M059J (cell line): ENCODE results near the gene TGIF2. TPM values are rescaled to one million over a fixed set of nuclear protein-coding genes. Genes with fewer than 3 reads are reported as not detected.

Source experiments
- DNase-seq: peaks from one replicate; pipeline ENCODE4 v3.0.0-alpha.2; 2012; ENCODE audit warnings: low read depth
- total RNA-seq: library from RNA; depleted of rRNA; stranded (reverse); fragments of >200 nt; shearing (Covaris generic); gene quantifications from 2 replicates; pipeline ENCODE4 v1.2.3, GENCODE V29; 2014; rRNA removed

TGIF2 gene
- 15.4 and 23.9 TPM in 2 replicates for total RNA-seq

GRCh38 chr20:36573103-36573797 lies at the start of gene TGIF2:
Gene TGIF2, plus strand, starts transcription at chr20:36573597. Its CDS starts 5,178 bp downstream, at chr20:36578775.
- DNase-seq, result peak; percentile 82

GRCh38 chr20:36525620-36526365 lies 47.6 kb upstream of the TGIF2 start:
- DNase-seq, result no peak

GRCh38 chr20:36526521-36527011 lies 46.8 kb upstream of the TGIF2 start:
- DNase-seq, result no peak

- DNase-seq, result peak; percentile 35
Measured at GRCh38 chr20:36527331-36528125, 45.9 kb upstream of the TGIF2 start.

DNA sequence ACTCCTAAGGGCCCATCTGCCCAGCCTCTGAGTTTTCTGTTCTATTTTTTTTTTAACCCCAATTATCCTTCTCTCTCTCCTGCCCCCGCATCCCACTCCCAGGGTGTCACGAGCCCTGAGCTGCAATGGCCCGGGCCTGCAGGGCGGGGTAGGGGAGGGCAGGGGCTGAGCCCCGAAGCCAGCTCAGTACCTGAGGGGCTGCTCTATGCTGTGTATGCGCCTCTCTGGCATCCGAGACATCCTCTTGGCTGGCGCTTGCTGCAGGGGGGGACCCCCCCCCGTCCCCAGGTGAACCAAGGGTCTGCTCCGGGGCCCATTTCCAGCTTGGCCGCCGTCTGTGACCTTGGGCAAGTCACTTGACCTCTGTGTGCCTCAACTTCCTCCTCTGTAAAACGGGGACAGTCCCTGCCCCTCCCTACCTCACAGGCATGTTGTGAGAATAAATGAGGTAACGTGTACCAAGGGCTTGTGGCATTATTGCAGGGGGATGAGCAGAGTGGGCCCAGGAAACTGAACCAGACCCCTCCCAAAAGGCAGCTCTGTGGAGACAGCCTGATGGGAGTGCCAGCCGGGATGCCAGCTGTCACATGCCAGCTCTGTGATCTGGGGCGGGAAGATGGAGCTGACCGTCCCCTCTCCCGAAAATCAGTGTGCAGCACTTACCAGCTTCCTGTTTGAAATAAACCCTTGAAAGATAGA lies 45.1 kb upstream of the TGIF2 start:
- no peak for DNase-seq

DNA sequence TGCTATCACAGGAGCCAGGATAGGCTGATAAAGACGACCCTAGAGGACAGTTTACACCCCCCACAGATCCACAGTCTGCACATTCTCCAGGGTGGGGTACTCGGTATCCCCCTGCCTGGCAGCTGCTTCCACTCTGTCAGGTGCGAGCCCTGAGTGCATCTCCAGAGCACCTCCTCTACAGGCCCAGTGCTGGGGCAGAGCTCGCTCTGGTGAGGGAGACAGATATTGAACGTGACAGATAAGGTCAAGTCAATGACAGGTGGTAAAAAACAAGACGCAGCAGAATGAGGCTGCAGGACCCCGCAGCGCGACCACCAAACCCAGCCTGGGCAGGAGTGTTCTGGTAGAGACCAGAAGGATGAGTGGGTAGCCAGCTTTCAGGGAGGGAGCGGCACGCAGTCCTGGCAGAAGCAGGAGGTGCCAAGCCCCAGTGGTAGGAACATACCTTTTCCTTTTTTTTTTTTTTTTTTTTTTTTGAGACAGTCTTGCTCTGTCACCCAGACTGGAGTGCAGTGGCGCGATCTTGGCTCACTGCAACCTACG lies 44.5 kb upstream of the TGIF2 start:
- DNase-seq, result no peak

GRCh38 chr20:36532388-36532787 lies 41.0 kb upstream of the TGIF2 start:
- DNase-seq, result no peak

DNA sequence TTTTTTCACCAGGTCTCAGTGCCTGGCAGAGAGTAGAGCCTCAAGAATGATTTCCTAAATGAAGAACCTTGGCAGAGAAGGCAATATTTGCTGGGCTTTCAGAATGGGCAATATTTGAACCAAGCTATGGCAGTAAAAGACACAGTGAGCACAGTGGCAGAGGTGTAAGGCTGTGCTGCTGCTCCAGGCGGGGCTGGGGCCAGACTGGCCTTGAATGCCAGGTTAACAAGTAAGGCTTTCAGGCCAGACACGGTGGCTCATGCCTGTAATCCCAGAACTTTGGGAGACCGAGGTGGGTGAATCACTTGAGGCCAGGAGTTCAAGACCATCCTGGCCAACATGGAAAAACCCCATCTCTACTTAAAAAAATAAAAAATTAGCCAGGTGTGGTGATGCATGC lies 40.6 kb upstream of the TGIF2 start:
- no peak for DNase-seq

- DNase-seq, result no peak
Measured at GRCh38 chr20:36538026-36538722, 35.2 kb upstream of the TGIF2 start.

DNA sequence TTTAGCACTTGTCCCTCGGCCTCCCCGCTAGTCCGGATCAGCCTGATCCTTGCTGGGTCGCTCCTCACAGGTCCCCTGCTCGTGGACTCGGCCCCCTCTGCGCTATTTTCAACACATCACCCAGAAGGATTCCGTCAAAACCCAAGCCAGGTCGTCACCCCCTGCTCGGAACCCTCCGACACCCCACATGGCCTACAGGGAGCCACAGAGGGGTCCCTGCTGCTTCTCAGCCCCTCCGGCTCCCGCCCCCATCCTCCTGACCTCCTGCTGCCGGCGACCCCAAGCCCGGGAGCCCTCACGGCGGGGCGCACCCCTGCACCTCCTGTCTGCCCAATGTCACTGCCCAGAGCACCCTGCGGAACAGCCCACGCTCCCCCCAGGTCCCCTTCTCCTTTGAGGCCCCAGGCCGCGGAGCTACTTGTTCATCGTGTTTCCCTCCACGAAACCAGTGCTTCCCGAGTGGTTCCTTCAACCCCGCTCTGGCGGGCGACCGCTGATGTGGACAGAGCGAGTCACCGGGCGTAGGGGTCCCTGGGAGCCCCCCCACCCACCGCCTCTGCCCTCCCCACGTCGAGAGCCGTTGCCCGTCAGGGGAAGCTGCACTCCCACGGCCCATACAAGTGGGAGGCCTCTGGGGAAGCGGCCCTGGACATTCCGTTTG lies 32.7 kb upstream of the TGIF2 start:
- no peak for DNase-seq

DNA sequence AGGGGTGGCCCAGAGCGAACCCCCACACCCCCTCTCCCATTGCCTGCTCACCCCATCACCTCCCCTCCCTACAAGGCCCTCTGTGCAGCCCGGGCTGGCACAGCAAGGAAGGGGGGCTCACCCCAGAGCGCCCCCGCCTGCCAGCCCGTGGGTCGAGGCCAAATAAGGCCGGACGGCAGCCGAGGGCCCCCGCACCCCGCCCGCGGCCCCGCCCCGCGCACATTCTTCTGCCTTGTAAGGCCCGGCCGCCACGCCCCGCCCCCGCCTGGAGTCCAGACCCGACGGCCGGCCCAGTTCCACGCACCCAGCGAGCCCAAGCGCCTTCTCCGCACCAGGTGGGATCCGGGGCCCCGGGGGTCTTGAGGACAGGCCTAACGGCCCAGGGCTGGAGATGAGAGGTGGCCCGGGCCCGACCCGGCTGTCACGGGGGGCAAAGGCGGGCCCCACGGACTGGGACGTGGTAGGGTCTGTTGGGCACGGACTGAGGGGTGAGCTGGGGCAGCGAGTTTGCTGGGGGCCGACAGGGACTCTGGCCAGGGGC lies 32.1 kb upstream of the TGIF2 start, which contains the start of gene MYL9:
MYL9 (plus strand) TSS at position 293 of the 541 bp plus-strand sequence. CDS start 3,366 bp downstream, outside the sequence.
- peak; percentile 59 for DNase-seq

DNA sequence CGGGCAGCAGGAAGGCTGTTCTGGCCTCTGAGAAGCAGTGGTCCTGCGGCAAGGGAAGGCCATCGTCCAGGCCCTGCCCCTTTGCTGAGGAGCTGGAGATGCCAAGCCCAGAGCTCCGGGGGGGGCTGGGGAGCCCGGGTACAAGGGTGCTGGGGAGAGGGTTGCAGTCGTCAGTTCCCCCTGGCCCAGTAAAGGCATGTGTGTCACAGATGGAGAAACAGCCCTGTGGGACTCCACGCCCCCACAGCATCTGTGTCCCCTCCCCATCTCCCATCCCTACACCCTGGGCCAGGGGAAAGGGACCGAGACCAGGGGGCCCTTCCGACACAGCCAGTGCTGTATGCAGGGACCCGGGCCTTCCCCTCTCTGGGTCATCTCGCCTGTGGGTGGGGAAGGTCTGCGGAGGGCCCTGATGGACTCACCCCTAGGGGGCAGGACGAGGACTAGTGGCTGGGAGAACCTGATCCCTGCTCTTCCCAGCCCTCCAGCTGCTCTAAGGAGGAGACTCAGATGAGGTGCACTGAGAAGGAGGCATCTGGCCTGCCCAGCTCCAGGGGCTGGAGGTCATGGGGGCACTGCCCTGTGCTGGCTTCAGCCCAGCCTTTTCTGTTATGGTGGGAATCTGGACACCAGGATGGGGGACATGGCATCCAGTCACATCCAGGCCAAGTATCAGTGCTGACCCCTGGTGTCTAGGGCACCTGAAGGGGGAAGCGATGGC lies 31.5 kb upstream of the TGIF2 start:
- peak; percentile 30 for DNase-seq

- no peak for DNase-seq
Measured at GRCh38 chr20:36542516-36543183, 30.7 kb upstream of the TGIF2 start.

- peak; percentile 86 for DNase-seq
Measured at GRCh38 chr20:36543184-36544133, 29.9 kb upstream of the TGIF2 start.

DNA sequence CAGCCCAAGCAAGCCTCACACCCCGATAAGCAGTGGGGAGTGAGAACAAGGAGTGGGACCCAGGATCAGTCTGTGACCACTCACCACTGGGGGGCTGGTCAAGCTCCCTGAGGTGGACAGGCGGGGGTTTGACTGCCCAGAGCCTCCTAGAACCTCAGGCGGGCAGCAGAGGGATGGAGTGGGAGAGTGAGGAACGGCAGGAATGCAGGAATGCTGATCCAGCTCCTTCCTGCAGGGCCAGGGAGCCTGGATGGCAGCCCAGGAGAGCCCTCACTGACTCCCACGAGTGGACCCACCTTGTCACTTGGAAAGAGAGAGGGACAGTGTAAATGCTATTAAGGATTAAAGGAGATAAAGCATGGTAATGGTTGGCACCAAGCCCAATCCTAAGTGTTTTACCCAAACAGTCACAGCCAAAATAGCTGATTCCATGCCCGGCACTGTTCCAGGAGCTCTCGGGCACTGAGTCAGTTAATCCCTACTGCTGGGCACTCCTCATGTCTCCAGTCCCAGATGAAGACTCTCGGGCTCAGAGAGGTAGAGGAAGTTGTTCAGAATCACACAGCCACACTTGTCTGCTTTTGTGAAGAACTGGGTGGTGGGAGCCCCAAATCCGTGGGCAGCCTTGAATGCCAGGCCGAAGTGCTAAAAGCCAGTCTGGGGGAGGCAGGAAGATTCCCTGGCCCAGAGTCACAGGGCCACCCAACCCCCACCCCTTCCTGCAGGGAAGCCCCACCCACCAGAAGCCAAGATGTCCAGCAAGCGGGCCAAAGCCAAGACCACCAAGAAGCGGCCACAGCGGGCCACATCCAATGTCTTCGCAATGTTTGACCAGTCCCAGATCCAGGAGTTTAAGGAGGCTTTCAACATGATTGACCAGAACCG lies 29.0 kb upstream of the TGIF2 start:
- DNase-seq, result peak; percentile 89

GRCh38 chr20:36546111-36546736 lies 27.2 kb upstream of the TGIF2 start:
- DNase-seq, result no peak
